Activated naive CD8-positive, alpha-beta T cell treated with anti-CD3 and anti-CD28 coated beads for 36 hours (primary cell): Measurements from ENCODE around the gene POLR1E. TPM values are rescaled to one million over a fixed set of nuclear protein-coding genes. Genes with fewer than 3 reads are reported as not detected.

Source experiments
- total RNA-seq, 2 experiments: library from RNA; stranded (reverse); gene quantifications; one replicate each; pipeline ENCODE4 v1.2.3, GENCODE V29; 2021

Gene POLR1E
- total RNA-seq, 2 experiments from 2014 or later = 78.7 to 79.8 TPM

Other genes starting within 250 kb of the POLR1E start
- 10 to 100 TPM; 79.5 to 82.0 TPM for gene GRHPR, start 63.3 kb upstream of the POLR1E start, total RNA-seq
- 1 to 10 TPM; 7.0 to 7.6 TPM for gene ZBTB5, start 20.5 kb upstream of the POLR1E start, total RNA-seq
- gene FBXO10, start 90.4 kb downstream of the POLR1E start, total RNA-seq = 1 to 10 TPM; 1.9 TPM
- gene TOMM5, start 106.6 kb downstream of the POLR1E start, total RNA-seq = 100 to 1,000 TPM; 219 to 222 TPM
- gene FRMPD1, start 165.0 kb downstream of the POLR1E start, total RNA-seq = not detected